ENCODE measurements around the gene CREB1. TPM values are rescaled to one million over a fixed set of nuclear protein-coding genes. Genes with fewer than 3 reads are reported as not detected.
"Not testable (repeated sequence)": the region's sequence is repeated elsewhere in the genome, so short reads cannot be mapped to it uniquely, and the experiment has no call there.

The CREB1 gene
- total RNA-seq, 6 experiments from 2014 or later: 10.1 to 22.6 (median 16.8) TPM

DNA sequence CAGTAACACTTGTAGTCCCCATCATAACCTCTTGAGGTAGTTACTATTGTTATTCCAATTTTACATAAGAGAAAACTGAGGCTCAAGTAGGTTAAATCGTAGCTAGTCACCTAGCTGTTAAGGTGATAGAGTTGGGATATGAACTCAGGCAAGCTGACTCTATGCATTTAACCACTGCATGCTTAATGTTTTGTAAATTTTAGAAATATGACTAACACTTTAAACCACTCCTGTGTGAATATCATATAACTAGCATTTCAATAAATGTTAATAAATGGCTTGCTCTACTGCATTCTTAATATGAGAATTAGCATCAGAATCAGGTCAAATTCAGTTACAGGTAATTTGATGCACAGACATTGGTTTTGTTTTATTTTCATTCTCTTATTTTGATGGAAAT is 35.6 kb upstream of the CREB1 start:
- no peak for ATAC-seq
- Histone ChIP-seq H3K27me3 (no peaks in the 10 kb centered on the region), H3K27ac (no peak overlapping the region), H3K9me3 (no peaks in the 10 kb centered on the region), H3K36me3 (no peaks in the 10 kb centered on the region), H3K4me3 (no peak overlapping the region), H3K4me1 (no peaks in the 10 kb centered on the region)
- DNase-seq: no peak
- TF ChIP-seq, protein P1, sequence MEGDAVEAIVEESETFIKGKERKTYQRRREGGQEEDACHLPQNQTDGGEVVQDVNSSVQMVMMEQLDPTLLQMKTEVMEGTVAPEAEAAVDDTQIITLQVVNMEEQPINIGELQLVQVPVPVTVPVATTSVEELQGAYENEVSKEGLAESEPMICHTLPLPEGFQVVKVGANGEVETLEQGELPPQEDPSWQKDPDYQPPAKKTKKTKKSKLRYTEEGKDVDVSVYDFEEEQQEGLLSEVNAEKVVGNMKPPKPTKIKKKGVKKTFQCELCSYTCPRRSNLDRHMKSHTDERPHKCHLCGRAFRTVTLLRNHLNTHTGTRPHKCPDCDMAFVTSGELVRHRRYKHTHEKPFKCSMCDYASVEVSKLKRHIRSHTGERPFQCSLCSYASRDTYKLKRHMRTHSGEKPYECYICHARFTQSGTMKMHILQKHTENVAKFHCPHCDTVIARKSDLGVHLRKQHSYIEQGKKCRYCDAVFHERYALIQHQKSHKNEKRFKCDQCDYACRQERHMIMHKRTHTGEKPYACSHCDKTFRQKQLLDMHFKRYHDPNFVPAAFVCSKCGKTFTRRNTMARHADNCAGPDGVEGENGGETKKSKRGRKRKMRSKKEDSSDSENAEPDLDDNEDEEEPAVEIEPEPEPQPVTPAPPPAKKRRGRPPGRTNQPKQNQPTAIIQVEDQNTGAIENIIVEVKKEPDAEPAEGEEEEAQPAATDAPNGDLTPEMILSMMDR (IDR thresholded peaks at IDR 0.05): no peak
- no peak for TF ChIP-seq POLR2A (IDR thresholded peaks at IDR 0.05)
- 63% methylated on average over 1 of the region's 1 CpG for WGBS (ENCODE audit: insufficient coverage, low coverage, low lambda C conversion rate, missing lambda C conversion rate)
- intact Hi-C loops (cut with DNase I): no loop called here

DNA sequence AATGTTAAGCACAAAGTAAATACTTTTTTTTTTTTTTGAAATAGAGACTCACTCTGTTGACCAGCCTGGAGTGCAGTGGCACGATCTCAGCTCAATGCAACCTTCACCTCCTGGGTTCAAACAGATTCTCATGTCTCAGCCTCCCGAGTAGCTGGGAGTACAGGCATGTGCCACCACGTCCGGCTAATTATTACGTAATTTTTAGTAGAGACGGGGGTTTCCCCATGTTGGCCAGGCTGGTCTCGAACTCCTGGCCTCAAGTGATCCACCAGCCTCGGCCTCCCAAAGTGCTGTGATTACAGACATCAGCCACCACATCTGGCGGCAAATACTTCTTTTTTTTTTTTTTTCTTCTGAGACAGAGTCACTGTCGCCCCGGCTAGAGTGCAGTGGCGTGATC is 32.8 kb upstream of the CREB1 start:
- H3K4me1 ChIP-seq; DNase-seq; H3K9me3 ChIP-seq; H3K27me3 ChIP-seq; H3K27ac ChIP-seq; intact Hi-C loops (cut with DNase I); H3K4me3 ChIP-seq; ATAC-seq; H3K36me3 ChIP-seq: not testable (repeated sequence)
- 73% methylated on average over 11 of the region's 12 CpGs for WGBS (ENCODE audit: insufficient coverage, low coverage, low lambda C conversion rate, missing lambda C conversion rate)

DNA sequence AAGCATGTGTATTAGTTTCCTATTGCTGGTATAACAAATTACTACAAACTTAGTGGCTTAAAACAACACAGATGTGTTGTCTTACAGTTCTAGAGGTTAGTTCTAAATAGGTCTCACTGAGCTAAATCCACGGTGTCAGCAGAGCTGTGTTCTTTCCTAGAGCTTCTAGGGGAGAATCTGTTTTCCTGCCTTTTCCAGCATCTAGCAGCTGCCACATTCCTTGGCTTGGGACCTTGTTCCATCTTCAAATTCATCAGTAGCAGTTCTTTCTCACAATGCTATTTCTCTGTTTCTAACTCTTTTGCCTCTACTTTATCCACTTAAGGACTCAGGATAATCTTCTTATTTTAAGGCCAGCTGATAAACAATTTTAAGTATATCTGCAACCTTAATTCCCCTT is 32.2 kb upstream of the CREB1 start:
- intact Hi-C loops (cut with DNase I): no loop called here
- no peak for DNase-seq
- no peaks in the 10 kb centered on the region for H3K27me3 ChIP-seq
- H3K4me3 ChIP-seq: no peak overlapping the region
- no peaks in the 10 kb centered on the region for H3K9me3 ChIP-seq
- ATAC-seq: no peak
- TF ChIP-seq, protein P1 (IDR thresholded peaks at IDR 0.05): no peak
- TF ChIP-seq POLR2A (IDR thresholded peaks at IDR 0.05): no peak
- WGBS (ENCODE audit: insufficient coverage, low coverage, low lambda C conversion rate, missing lambda C conversion rate): no CpG with 5 or more reads among the region's 1 CpG
- H3K36me3 ChIP-seq: no peaks in the 10 kb centered on the region
- no peak overlapping the region for H3K27ac ChIP-seq
- no peaks in the 10 kb centered on the region for H3K4me1 ChIP-seq

DNA sequence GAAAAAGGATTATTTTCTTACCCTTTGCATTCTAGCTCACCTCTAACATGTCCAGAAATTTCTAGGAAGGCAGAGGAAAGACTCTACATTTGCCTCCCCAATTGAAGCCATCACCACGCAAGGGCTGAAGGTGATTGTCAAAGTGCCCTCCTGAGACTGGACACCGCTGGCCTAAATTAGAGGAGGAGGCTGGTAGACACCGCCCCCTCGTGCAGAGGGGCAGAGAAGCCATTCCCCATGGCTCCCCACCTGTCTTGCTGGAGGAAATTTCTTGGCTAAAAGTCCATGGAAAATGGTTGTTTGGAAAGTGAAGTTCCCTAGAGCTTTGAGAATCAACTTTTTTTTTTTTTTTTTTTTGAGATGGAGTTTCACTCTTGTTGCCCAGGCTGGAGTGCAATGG is 31.3 kb upstream of the CREB1 start:
- TF ChIP-seq, protein P1 (IDR thresholded peaks at IDR 0.05): no peak
- no peak for TF ChIP-seq POLR2A (IDR thresholded peaks at IDR 0.05)
- H3K9me3 ChIP-seq: no peaks in the 10 kb centered on the region
- ATAC-seq: no peak
- no peak overlapping the region for H3K27ac ChIP-seq
- WGBS (ENCODE audit: insufficient coverage, low coverage, low lambda C conversion rate, missing lambda C conversion rate): 52% methylated on average over 4 of the region's 4 CpGs
- H3K36me3 ChIP-seq: no peaks in the 10 kb centered on the region
- DNase-seq: no peak
- no peak overlapping the region for H3K4me3 ChIP-seq
- intact Hi-C loops (cut with DNase I): no loop called here
- no peaks in the 10 kb centered on the region for H3K27me3 ChIP-seq
- H3K4me1 ChIP-seq: no peaks in the 10 kb centered on the region

DNA sequence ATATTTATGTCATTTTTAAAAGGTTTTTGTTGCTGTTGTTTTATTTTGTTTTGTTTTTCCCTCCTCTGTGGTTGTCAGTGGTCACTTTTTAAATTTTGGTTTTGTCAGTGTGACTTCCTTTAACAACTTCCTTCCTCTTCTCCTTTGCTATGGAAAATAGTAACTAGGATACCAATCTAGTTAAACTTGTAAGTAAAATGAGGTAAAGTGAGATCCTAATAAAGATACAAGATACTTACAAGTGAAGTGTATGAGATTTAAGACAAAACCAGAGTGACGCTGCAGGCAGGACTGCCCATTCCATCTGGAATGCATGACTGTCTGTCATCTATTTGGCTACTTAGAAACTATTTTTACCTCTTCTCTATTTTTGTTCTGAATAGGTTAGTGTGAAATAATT is 30.6 kb upstream of the CREB1 start:
- WGBS (ENCODE audit: insufficient coverage, low coverage, low lambda C conversion rate, missing lambda C conversion rate): 85% methylated on average over 1 of the region's 1 CpG
- H3K27me3 ChIP-seq: no peaks in the 10 kb centered on the region
- no peak for ATAC-seq
- no peaks in the 10 kb centered on the region for H3K36me3 ChIP-seq
- H3K4me3 ChIP-seq: no peak overlapping the region
- no peak overlapping the region for H3K27ac ChIP-seq
- intact Hi-C loops (cut with DNase I): no loop called here
- H3K9me3 ChIP-seq: no peaks in the 10 kb centered on the region
- TF ChIP-seq, protein P1 (IDR thresholded peaks at IDR 0.05): no peak
- no peak for TF ChIP-seq POLR2A (IDR thresholded peaks at IDR 0.05)
- H3K4me1 ChIP-seq: no peaks in the 10 kb centered on the region
- DNase-seq: no peak
